Adipocyte (in vitro differentiated cells): ENCODE data around the gene STK40.

ENCODE experiments used
- DNase-seq: peaks from one replicate; pipeline ENCODE4 v3.0.0-alpha.2; 2015; ENCODE audit warnings: low read depth
- H3K27me3 ChIP-seq: replicated peaks from 2 replicates; pipeline ENCODE4 v1.7.0; 2013; ENCODE audit warnings: mild to moderate bottlenecking, low read length, moderate library complexity; ENCODE audit not compliant: control insufficient read depth, insufficient read depth
- H3K36me3 ChIP-seq: 2 replicates; pipeline ENCODE4 v1.7.0; 2013; ENCODE audit warnings: low read length, mild to moderate bottlenecking, moderate library complexity; ENCODE audit not compliant: control insufficient read depth, insufficient read depth, severe bottlenecking
- H3K4me1 ChIP-seq: 2 replicates; pipeline ENCODE4 v1.7.0; 2013; ENCODE audit warnings: mild to moderate bottlenecking, low read length, moderate library complexity; ENCODE audit not compliant: control insufficient read depth, insufficient read depth
- H3K4me3 ChIP-seq: 2 replicates; pipeline ENCODE4 v1.7.0; 2013; ENCODE audit warnings: mild to moderate bottlenecking, low read length, moderate library complexity
- H3K9ac ChIP-seq: 2 replicates; pipeline ENCODE4 v1.7.0; 2013; ENCODE audit warnings: mild to moderate bottlenecking, low read length, moderate library complexity
- H3K9me3 ChIP-seq: 2 replicates; pipeline ENCODE4 v1.7.0; 2013; ENCODE audit warnings: mild to moderate bottlenecking, low read length, moderate library complexity; ENCODE audit not compliant: control insufficient read depth

Gene STK40

DNA sequence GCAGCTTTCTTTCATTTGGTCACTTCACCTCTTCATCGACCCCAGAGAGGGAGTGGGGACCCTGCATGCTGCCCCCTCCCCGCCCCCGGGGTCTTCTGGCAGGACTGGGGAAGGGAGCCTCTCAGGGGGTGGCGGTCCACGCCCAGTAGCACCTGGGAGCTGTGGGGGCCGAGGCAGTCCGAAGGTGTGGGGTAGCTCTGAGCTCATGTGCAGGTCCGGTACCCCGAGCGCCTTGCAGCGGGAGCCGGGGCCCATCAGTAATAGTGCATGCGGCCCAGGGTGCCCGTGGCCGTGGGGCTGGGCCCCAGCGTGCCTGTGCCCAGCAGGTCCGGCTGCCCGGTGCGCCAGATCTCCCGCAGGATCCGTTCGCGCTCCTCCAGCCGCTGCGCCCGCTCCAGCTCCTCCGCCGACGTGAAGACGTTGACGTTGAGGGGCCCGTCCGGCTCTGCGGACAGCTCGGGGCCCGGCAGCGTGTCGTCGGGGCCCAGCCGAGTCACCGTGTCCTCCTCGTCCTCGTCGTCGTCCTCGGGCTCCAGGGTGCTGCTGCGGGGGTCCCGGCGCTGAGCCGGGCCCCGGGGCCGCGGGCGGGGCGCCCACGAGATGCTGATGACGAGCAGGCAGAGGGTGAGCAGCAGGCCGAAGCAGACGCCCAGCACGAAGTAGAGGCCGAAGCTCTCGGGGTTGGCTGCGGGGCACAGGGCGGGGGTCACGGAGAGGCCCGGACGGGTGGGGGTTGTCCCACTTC lies 63.5 kb downstream of the STK40 start:
- H3K36me3 ChIP-seq = no peaks in the 10 kb centered on the region
- H3K4me1 ChIP-seq = peaks cover 23% of the 10 kb centered on the region
- peak overlapping the region; percentile 92 for H3K9ac ChIP-seq
- DNase-seq = peak; percentile 46
- H3K4me3 ChIP-seq = peak overlapping the region; percentile 85
- H3K9me3 ChIP-seq = no peaks in the 10 kb centered on the region
- H3K27me3 ChIP-seq = no peaks in the 10 kb centered on the region

DNA sequence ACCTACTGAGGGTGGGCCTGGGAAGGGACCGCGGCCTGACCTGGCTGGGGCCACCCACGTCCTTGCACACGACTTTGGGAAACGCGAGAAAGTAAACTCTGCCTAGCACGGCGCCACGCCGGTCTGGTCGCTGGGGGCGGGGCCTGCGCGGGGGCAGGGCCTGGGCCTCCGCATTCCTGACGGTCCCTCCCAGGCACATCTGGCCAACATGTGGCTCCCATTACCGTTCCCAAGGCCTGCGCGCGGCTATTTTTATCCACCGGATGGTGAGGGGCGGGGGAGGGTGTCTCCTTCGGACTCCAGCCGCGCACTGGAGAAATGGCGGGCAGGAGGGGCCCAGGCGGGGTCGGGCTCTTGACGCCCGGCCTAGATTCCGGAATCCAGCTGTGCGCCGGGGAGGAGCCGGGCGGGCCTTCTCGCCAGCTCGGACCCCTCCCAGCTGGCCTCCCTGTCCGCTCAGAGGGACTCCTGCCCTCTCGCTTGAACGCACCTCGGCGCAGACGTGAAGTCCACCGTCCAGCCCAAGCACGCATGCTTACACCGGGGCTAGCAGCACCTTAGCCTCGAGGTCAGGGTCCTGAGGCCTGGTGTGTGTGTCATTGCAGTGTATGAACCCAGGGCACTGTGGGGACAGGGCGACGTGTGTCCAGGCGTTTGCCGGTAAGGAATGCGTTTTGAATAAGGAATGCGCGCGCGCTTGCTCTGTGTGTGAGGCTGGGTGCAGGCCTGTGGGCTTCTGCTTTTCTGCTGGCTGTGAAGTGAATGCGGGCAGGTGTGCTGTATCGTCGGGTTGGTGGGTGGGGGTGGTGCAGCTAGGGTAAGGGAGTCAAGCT lies 64.4 kb downstream of the STK40 start:
- Histone ChIP-seq H3K9me3 (no peaks in the 10 kb centered on the region), H3K4me3 (peak overlapping the region; percentile 85), H3K27me3 (no peaks in the 10 kb centered on the region), H3K36me3 (peaks cover 4% of the 10 kb centered on the region), H3K4me1 (peaks cover 23% of the 10 kb centered on the region), H3K9ac (peak overlapping the region; percentile 92)
- peak; percentile 99 for DNase-seq

DNA sequence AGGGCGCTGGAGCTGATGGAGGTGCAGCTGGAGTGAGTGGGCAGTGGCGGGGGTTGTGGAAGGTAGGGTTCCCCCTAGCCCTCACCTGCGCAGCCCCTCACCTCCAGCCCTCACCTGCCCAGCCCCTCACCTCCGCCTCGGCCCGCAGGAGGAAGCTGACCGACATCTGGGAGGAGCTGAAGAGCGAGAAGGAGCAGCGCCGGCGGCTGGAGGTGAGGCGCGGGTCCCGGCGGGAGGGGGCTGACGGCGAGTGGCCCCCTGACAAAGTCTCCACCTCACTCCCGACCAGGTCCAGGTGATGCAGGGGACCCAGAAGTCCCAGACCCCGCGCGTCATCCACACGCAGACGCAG lies 65.0 kb downstream of the STK40 start:
- H3K9ac ChIP-seq = peak overlapping the region; percentile 92
- no peak for DNase-seq
- H3K4me1 ChIP-seq = peaks cover 23% of the 10 kb centered on the region
- no peaks in the 10 kb centered on the region for H3K9me3 ChIP-seq
- no peaks in the 10 kb centered on the region for H3K27me3 ChIP-seq
- H3K36me3 ChIP-seq = peaks cover 4% of the 10 kb centered on the region
- peak overlapping the region; percentile 85 for H3K4me3 ChIP-seq

DNA sequence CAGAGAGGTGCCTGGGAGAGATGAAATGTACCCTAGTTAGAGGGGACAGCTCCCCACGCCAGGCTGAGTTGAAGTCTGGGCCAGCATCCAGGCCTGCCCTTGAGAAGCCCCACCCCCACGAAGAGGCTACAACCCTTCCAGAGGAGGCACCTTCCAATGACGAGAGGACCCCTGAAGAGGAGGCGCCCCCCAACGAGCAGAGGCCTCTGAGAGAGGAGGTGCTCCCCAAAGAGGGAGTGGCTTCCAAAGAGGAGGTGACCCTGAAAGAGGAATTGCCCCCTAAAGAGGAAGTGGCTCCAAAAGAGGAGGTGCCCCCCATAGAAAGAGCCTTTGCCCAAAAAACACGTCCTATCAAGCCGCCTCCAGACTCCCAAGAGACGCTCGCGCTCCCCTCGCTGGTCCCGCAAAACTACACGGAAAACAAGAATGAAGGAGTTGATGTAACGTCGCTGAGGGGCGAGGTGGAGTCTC lies 65.4 kb downstream of the STK40 start:
- Histone ChIP-seq H3K4me3 (peak overlapping the region; percentile 85), H3K36me3 (peaks cover 4% of the 10 kb centered on the region), H3K9ac (peak overlapping the region; percentile 92), H3K4me1 (peaks cover 23% of the 10 kb centered on the region), H3K9me3 (no peaks in the 10 kb centered on the region), H3K27me3 (no peaks in the 10 kb centered on the region)
- peak; percentile 15 for DNase-seq

DNA sequence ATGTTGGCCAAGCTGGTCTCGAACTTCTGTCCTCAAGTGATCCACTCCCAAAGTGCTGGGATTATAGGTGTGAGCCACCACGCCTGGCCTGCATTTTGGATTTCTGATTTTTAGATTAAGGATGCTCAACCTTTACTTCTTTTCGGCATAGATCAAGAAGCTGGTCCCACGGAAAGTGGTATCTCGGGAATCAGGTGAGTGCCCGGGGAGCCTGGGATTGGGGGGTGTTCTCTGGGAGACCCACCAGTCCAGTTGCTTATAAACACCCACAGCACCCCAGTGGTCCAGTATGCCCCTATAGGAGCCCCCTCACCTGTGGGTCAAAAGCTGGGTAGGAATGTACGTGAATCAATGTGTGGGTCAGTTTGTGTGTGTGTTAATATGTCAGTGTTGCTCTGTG lies 76.3 kb downstream of the STK40 start:
- Histone ChIP-seq H3K9me3 (no peaks in the 10 kb centered on the region), H3K27me3 (no peaks in the 10 kb centered on the region), H3K9ac (no peak overlapping the region), H3K4me1 (peaks cover 11% of the 10 kb centered on the region), H3K36me3 (peaks cover 13% of the 10 kb centered on the region), H3K4me3 (no peak overlapping the region)
- DNase-seq = no peak

DNA sequence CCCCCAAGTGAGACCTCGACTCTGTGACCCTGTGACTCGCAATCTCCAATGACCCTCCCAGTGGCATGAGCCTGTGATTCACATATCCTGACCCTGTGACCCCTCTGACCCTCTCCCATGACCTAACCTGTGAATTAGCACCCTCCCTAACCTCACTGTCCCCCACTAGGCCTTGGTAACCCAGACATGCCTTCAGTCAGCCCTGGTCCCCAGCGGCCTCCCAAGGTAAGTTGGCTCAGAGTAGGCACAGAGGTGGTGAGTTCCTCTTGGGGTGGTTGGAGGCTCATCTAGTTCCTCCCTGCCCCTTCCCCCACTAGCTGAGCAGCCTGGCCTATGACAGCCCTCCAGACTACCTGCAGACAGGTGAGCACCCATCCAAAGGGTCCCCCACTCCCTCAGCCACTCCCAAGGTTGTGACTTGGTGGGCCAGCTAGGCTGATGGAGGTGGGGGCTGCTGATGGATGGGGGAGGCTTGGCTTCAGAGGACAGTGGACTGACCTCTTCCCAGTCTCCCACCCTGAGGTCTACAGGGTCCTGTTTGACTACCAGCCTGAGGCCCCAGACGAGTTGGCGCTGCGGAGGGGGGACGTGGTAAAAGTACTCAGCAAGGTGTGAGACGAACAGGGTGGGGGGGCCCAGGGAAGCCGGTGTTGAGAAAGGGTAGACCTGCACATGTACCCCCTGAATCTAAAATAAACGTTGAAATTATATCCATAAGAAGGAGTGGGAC lies 78.0 kb downstream of the STK40 start:
- peaks cover 27% of the 10 kb centered on the region for H3K36me3 ChIP-seq
- no peaks in the 10 kb centered on the region for H3K9me3 ChIP-seq
- peak overlapping the region; percentile 82 for H3K4me3 ChIP-seq
- no peak for DNase-seq
- H3K4me1 ChIP-seq = peaks cover 11% of the 10 kb centered on the region
- H3K9ac ChIP-seq = peak overlapping the region; percentile 72
- H3K27me3 ChIP-seq = no peaks in the 10 kb centered on the region

DNA sequence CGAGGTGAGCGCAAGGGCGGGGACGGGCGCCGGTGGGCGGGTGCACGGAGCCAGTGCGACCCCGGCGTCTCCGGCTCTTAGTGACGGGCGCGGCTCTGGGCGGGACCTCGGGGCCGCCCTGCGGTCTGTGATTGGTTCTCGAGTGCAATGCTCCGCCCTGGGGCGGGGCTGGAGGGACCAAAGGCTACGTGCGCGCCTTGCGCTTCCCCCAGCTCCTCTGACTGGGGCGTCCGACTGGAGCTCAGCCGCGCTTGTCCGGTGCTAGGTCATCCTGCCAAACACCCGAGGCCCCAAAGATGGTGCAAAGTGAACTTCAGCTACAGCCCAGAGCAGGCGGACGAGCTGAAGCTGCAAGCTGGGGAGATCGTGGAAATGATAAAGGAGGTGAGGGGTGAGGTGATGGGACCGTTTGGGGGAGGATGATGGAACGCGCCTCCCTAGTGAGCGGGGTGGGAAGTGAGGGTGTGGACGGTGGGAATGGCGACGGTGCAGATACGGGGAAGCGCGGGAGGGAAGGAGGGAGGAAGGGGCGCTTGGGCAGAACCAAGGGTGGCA lies 78.7 kb downstream of the STK40 start:
- peak; percentile 98 for DNase-seq
- no peaks in the 10 kb centered on the region for H3K9me3 ChIP-seq
- H3K36me3 ChIP-seq = peaks cover 35% of the 10 kb centered on the region
- peak overlapping the region; percentile 72 for H3K9ac ChIP-seq
- no peaks in the 10 kb centered on the region for H3K27me3 ChIP-seq
- H3K4me3 ChIP-seq = peak overlapping the region; percentile 82
- H3K4me1 ChIP-seq = peaks cover 11% of the 10 kb centered on the region

DNA sequence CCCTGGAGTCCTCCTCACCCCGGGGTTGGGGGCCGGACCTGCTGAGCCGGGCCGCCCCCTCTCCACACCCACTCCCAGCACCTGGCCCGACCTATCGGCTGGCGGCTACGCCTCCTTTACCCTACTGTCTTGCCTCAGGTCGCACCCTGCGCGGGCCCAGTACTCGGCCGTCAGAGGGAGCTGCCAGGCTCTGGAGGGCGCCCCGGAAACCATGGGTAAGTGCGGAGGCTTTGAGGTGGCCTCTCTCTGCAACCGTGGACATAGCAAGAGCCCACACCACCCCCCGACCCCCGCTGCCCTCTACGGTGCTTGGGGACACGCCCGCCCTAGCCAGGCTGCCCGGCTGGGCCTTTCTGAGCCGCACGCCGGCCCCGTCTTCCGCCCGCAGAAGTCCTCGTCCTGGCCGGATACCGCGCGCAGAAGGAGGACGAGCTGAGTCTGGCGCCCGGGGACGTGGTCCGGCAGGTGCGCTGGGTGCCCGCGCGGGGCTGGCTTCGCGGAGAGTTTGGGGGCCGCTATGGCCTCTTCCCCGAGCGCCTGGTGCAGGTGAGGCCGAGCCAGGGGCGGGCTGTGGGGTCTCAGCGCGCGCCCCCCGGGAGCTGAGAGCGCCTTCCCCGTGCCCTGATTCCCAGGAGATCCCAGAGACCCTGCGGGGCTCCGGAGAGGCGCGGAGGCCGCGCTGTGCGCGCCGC lies 79.4 kb downstream of the STK40 start, which contains the start of gene SH3D21:
TSS of gene SH3D21 (plus strand) at position 159 of the 692 bp plus-strand sequence. CDS start at position 212, 53 bp downstream.
- Histone ChIP-seq H3K27me3 (no peaks in the 10 kb centered on the region), H3K9me3 (no peaks in the 10 kb centered on the region), H3K36me3 (peaks cover 41% of the 10 kb centered on the region), H3K4me1 (peaks cover 11% of the 10 kb centered on the region), H3K4me3 (peak within 1 kb of the TSS; percentile 82), H3K9ac (peak within 1 kb of the TSS; percentile 72)
- peak; percentile 38 for DNase-seq

DNA sequence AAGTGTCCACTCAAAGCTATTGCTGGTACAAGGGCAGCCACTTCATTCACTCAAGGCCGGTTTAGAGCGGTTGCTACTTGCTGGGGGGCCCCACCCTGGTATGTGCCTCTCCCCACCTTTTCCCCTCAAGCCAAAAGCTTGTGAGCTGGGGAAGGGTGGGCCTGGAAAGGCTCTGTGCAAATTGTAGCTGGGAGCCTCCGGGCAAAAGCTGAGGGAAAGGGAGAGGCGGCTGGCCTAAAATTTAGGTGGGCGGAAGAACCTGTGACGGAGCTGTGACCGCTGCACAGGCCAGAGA lies 79.9 kb downstream of the STK40 start:
- H3K27me3 ChIP-seq = no peaks in the 10 kb centered on the region
- peaks cover 16% of the 10 kb centered on the region for H3K4me1 ChIP-seq
- DNase-seq = no peak
- peak overlapping the region; percentile 68 for H3K9ac ChIP-seq
- H3K36me3 ChIP-seq = peaks cover 46% of the 10 kb centered on the region
- no peak overlapping the region for H3K4me3 ChIP-seq
- H3K9me3 ChIP-seq = no peaks in the 10 kb centered on the region

DNA sequence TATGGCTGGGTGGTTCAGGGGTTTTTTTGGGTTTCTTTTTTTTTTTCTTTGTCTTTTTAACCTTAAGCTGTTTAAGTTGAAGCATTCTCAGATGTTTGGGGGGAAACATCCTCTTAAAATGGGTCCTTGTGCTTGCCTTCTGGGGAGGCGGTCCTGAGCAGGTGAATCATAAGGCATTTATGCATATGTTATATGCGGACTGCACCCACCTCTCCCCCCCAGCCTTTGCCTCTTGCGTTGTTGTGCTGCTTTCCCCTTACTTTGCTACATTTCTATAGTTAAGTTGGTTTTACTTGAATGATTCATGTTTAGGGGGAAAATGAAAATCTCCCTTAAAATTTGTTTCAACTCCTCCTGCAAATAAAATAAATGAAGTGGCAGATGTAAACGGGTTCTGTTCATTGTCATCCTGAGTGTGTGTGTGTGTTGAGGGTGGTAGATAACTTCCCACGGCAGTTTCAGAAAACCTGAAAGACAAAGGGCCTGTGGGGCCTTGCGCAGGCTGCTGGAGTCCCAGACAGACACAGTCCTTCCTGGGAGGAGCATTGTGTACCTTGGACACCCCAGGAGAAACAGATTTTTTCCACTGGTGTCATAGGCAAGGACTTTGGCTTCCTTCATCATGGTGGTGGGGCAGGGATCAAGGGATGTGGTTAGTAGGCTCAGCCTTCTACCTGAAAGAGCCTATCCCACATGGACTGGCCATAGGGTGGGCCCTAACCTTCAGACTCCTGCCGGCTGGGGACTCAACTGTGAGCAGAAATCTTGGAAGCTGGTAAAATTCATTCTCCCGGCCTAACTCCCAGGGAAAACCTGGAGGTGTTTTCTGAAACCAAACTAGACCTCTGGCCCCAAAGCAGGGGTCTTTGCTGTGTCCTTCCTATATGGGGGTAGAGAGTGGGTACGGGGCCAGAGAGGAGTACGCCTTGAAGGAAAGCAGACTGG lies 80.5 kb downstream of the STK40 start:
- H3K4me1 ChIP-seq = peaks cover 22% of the 10 kb centered on the region
- DNase-seq = no peak
- H3K36me3 ChIP-seq = peaks cover 53% of the 10 kb centered on the region
- no peaks in the 10 kb centered on the region for H3K27me3 ChIP-seq
- H3K9me3 ChIP-seq = no peaks in the 10 kb centered on the region
- peak overlapping the region; percentile 68 for H3K9ac ChIP-seq
- H3K4me3 ChIP-seq = no peak overlapping the region
